GM19324 (cell line): Measurements from ENCODE around the gene EME2.
"Not testable (repeated sequence)": the region's sequence is repeated elsewhere in the genome, so short reads cannot be mapped to it uniquely, and the experiment has no call there.

ENCODE experiments used
- ATAC-seq: cut with Tn5 transposase; IDR thresholded peaks from one replicate; pipeline ENCODE4 v1.9.1; 2021; ENCODE audit warnings: mild to moderate bottlenecking, moderate library complexity; ENCODE audit not compliant: unreplicated experiment, low FRiP score

The EME2 gene

GRCh38 chr16:1789643-1790045 lies 17.0 kb downstream of the EME2 start:
- no peak for ATAC-seq

- no peak for ATAC-seq
These were observed 17.6 kb downstream of the EME2 start for GRCh38 chr16:1790261-1790610.

- no peak for ATAC-seq
These were observed 18.1 kb downstream of the EME2 start for GRCh38 chr16:1790611-1791255.

GRCh38 chr16:1791256-1791942 lies 18.8 kb downstream of the EME2 start:
- no peak for ATAC-seq

GRCh38 chr16:1791943-1792812 lies 19.6 kb downstream of the EME2 start:
- no peak for ATAC-seq

GRCh38 chr16:1792836-1793577 lies 20.4 kb downstream of the EME2 start:
- ATAC-seq, result no peak

- ATAC-seq, result no peak
These were observed 21.1 kb downstream of the EME2 start, which contains the start of gene IGFALS for GRCh38 chr16:1793578-1794220. TSS of gene IGFALS (minus strand) at chr16:1793705. CDS start at chr16:1793652, 53 bp downstream.

GRCh38 chr16:1794221-1794871 lies 21.7 kb downstream of the EME2 start:
- ATAC-seq, result no peak

- no peak for ATAC-seq
These were observed 22.5 kb downstream of the EME2 start for GRCh38 chr16:1794908-1795666.

GRCh38 chr16:1799263-1799662 lies 26.7 kb downstream of the EME2 start:
- not testable (repeated sequence) for ATAC-seq

GRCh38 chr16:1800701-1801100 lies 28.1 kb downstream of the EME2 start:
- ATAC-seq, result no peak

- ATAC-seq, result no peak
These were observed 35.0 kb downstream of the EME2 start for GRCh38 chr16:1807626-1808025.

- ATAC-seq, result no peak
These were observed 36.1 kb downstream of the EME2 start for GRCh38 chr16:1808691-1809090.

GRCh38 chr16:1809281-1809801 lies 36.7 kb downstream of the EME2 start:
- ATAC-seq, result no peak

GRCh38 chr16:1810106-1810505 lies 37.5 kb downstream of the EME2 start:
- ATAC-seq, result no peak

- no peak for ATAC-seq
These were observed 37.9 kb downstream of the EME2 start for GRCh38 chr16:1810536-1810935.

- no peak for ATAC-seq
These were observed 40.1 kb downstream of the EME2 start for GRCh38 chr16:1812732-1813163.

- no peak for ATAC-seq
These were observed 42.9 kb downstream of the EME2 start for GRCh38 chr16:1815461-1815860.
